GM12892 (cell line): ENCODE results near the gene TULP1.

ENCODE experiments used
- DNase-seq: peaks from one replicate; pipeline ENCODE4 v3.0.0; 2011; ENCODE audit not compliant: insufficient read length
- FAIRE-seq: peaks from 2 replicates; lab custom pipeline; 2011; peaks lifted over from hg19 to GRCh38; lab: Jason Lieb, UNC
- POLR2A ChIP-seq: IDR thresholded peaks from 2 replicates; pipeline ENCODE4 v1.6.1; 2011; ENCODE audit warnings: low read depth, low read length, control low read depth
- POLR2AphosphoS5 ChIP-seq: IDR thresholded peaks from 2 replicates; pipeline ENCODE4 v1.6.1; 2011; ENCODE audit warnings: low read depth, low read length, control low read depth
- TAF1 ChIP-seq: IDR thresholded peaks from 2 replicates; pipeline ENCODE4 v1.6.1; 2011; ENCODE audit warnings: low read depth, mild to moderate bottlenecking, control low read depth, low read length, borderline replicate concordance

TULP1 gene

GRCh38 chr6:35486005-35486925 lies 26.4 kb downstream of the TULP1 start:
- TF ChIP-seq POLR2A, result no peak
- TF ChIP-seq POLR2AphosphoS5, result no peak
- TF ChIP-seq TAF1, result no peak
- DNase-seq, result no peak
- no peak for FAIRE-seq

DNA sequence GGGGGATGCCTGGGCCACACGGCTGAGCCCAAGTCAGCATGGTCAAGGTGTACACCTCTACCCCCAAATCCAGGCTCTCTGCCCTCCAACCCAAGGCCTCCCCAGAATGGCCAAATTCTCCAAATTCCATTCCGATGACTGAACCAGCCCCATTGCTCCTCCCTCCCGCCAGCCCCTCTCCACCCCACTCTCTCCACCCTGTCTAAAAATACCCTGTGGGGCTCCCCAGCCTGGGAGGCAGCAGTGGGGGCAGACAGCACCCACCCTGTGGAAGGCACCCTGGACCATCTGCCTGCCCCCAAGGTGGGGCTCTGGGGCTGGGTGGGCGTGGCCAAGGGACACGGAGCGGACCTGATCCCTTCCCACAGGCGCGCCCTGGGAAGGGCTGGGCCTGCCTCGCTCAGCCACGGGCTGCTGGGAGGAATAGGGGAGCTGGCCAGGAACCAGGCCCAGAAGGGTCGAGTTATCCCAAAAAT lies 27.3 kb downstream of the TULP1 start:
- DNase-seq (no peak), FAIRE-seq (no peak)
- no peak for TF ChIP-seq POLR2A
- no peak for TF ChIP-seq TAF1
- no peak for TF ChIP-seq POLR2AphosphoS5

DNA sequence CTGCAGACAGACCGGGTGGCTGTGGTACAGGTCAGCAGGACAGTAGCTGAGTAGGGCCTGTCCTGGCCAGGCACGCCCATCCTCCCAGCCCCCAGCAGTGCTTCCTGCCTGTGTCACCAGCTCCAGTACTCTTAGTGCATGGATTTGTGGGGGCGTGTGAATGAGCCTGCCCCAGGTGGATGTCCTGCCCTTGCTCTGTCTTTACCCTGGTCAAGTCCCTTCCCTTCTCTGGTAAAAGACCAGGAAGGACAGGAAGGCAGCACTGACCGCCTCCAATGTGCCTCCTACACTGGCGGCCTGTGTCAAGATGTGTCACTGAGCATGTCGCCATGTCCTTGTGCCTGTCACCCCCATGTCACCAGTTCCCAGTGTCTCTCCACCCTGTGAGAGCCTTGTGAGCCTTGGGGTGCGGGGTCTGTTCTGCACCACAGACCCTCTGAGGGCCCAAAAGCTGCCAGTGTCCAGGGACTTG lies 27.7 kb downstream of the TULP1 start:
- FAIRE-seq, result no peak
- TF ChIP-seq POLR2AphosphoS5 (no peak), TAF1 (no peak), POLR2A (no peak)
- DNase-seq, result no peak

DNA sequence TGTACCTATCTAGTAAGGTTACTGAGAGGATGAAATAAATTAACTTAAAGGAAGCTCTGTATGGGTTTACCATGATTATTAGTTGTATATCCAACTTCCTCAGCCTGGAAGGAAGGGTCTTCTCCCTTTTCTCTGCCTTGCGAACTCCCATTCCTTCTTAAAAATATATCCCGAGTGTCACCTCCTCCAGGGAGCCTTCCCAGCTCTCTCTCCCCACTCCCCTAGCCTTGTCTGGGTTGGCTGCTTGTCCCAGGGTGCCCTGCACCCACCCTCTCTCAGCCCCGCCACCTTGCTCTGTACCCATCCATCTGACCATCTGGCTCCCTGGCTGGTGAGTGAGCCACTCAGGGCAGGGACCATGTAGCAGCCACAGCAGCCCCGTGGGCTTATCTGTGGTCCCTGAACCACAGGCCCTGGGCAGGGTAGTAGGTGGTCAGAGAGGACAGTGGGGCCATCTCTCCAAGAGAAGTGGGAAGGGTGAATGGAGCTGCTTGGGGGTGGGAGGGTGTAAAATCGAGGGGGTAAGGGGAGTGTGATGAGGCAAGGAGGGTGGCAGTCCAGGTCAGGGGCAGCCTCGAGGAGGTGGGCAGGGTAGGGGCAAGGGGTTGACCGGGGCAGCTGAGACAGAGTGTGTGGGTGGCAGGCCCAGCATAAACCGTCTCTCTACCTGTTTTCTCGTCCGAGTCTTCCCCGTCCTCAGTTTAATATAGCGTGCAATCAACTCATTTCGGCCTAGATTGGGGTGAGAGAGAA lies 28.6 kb downstream of the TULP1 start:
- no peak for TF ChIP-seq POLR2A
- FAIRE-seq (no peak), DNase-seq (no peak)

DNA sequence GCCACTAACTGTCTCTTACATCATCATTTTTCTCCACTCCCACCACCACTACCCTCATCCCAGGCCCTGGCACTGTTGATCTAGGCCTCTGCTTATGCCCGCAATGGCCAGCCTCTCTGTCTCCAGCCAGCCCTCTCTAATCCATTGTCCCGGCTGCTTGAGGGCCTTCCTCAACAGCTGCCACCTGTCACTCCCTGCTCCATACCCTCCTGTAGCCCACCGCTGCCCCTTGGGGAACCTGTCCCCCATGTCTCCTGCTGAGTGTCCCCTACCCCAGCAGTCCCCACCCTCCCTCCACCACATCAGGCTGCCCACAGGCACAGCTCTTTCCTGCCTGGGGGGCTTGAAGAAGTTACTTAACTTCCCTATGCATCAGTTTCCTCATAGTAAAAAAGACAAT lies 29.2 kb downstream of the TULP1 start:
- FAIRE-seq (no peak), DNase-seq (no peak)
- TF ChIP-seq POLR2AphosphoS5 (no peak), POLR2A (no peak), TAF1 (no peak)

DNA sequence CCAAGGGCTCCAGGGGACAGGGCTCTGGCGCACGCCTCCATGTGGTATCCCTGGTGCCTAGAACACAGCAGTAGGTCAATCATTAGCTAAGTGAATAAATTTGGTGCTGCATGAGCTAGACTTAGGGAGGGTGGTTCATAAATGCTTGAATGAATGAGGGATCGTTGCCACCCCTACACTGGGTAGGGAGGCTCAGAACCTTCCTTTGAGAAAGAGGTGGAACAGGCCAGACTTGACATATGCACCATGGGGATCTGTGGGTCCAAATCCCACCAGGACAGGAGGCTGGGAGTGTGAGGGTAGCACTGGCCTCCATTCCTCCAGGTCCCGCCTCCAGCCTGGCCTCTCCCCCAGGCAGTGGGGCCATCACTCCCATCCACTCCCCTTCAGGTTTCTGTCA lies 29.6 kb downstream of the TULP1 start:
- TF ChIP-seq POLR2AphosphoS5, result no peak
- TF ChIP-seq POLR2A, result no peak
- no peak for TF ChIP-seq TAF1
- FAIRE-seq, result no peak
- no peak for DNase-seq

DNA sequence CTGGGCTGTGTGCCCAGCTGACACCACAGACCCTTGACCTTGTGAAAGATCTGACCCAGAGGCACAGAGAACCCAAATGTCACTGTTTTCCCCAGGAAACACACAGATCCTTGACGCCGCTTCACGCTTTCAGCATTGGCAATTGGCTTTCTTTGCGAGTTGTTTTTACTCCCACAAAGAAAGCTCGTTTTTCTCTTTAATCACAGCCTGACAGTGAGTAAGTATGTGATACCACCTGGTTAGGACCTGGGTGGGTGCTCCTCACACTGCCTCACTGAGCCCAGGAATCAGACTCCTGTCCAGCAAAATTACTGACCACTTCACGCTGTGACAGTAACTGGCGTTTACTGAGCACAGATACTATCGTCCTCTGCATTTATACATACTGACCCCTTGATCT lies 31.5 kb downstream of the TULP1 start:
- DNase-seq (no peak), FAIRE-seq (no peak)
- TF ChIP-seq POLR2A (no peak), POLR2AphosphoS5 (no peak), TAF1 (no peak)

DNA sequence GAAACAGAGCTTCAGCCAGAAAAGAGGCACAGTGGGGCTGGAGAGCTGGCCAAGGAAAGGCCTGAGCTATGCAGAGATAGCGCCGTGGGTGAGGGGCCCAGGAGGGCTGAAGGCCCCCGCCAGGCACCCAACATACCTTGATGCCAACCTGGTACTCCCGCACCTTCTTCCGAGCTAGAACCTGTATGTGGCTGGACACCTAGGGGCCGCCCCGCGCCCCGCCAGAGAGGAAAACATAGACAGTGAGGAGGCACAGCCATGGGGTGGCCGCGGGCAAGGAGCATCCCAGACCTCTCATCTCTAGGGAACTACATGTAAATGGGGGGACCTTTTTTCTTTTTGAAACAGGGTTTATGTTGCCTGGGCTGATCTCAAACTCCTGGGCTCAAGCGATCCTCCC lies 32.5 kb downstream of the TULP1 start:
- no peak for DNase-seq
- TF ChIP-seq POLR2AphosphoS5, result no peak
- no peak for TF ChIP-seq TAF1
- no peak for TF ChIP-seq POLR2A
- FAIRE-seq, result no peak

GRCh38 chr6:35478259-35478658 lies 34.4 kb downstream of the TULP1 start:
- TF ChIP-seq TAF1 (no peak), POLR2AphosphoS5 (no peak), POLR2A (no peak)
- no peak for FAIRE-seq

GRCh38 chr6:35477551-35478179 lies 35.0 kb downstream of the TULP1 start:
- no peak for TF ChIP-seq TAF1
- TF ChIP-seq POLR2AphosphoS5, result no peak
- no peak for TF ChIP-seq POLR2A
- no peak for FAIRE-seq
- DNase-seq, result no peak

More at GRCh38 chr6:35478259-35478658, 34.4 kb downstream of the TULP1 start:
- no peak for DNase-seq

- FAIRE-seq, result no peak
- TF ChIP-seq POLR2A (no peak), TAF1 (no peak), POLR2AphosphoS5 (no peak)
- no peak for DNase-seq
Observed at GRCh38 chr6:35477028-35477427, 35.7 kb downstream of the TULP1 start.

GRCh38 chr6:35476004-35476403 lies 36.7 kb downstream of the TULP1 start:
- TF ChIP-seq POLR2AphosphoS5, result no peak
- no peak for TF ChIP-seq TAF1
- TF ChIP-seq POLR2A, result no peak
- DNase-seq (no peak), FAIRE-seq (no peak)
